ENCODE measurements around the gene PAX2.

GRCh38 chr10:100705139-100705538, 40.2 kb upstream of the PAX2 start:
- TF ChIP-seq POLR2A (IDR thresholded peaks at IDR 0.05; ENCODE audit: low read depth, low read length) (no peak), POLR2AphosphoS5 (IDR thresholded peaks at IDR 0.05; ENCODE audit: low read depth, low read length) (no peak), TAF1 (IDR thresholded peaks at IDR 0.05; ENCODE audit: low read depth, low read length) (no peak), SPI1 (IDR thresholded peaks at IDR 0.05; ENCODE audit: low read depth, low read length) (no peak), POU2F2 (IDR thresholded peaks at IDR 0.05; ENCODE audit: low read depth, low read length) (no peak)
